H9 (cell line): Measurements from ENCODE around the gene MRPS23. TPM values are rescaled to one million over a fixed set of nuclear protein-coding genes. Genes with fewer than 3 reads are reported as not detected.

Experiments
- DNase-seq: peaks from one replicate; pipeline ENCODE4 v3.0.0-alpha.2; 2017
- H2AFZ ChIP-seq: one replicate; pipeline ENCODE4 v1.6.1; 2013; ENCODE audit warnings: mild to moderate bottlenecking, low read length, control low read depth, moderate library complexity
- H2AK5ac ChIP-seq: 2 replicates; pipeline ENCODE4 v1.6.1; 2013; ENCODE audit warnings: low read length, control low read depth, mixed read lengths; ENCODE audit not compliant: insufficient read length
- H2BK120ac ChIP-seq: one replicate; pipeline ENCODE4 v1.6.1; 2013; ENCODE audit warnings: low read depth, mild to moderate bottlenecking, low read length, control low read depth, inconsistent platforms; ENCODE audit not compliant: poor library complexity, severe bottlenecking
- H2BK12ac ChIP-seq: 2 replicates; pipeline ENCODE4 v1.6.1; 2013; ENCODE audit warnings: low read length, control low read depth, mixed read lengths, low read depth; ENCODE audit not compliant: insufficient read length
- H2BK15ac ChIP-seq: 2 replicates; pipeline ENCODE4 v1.6.1; 2013; ENCODE audit warnings: low read depth, low read length, control low read depth
- H2BK20ac ChIP-seq: one replicate; pipeline ENCODE4 v1.6.1; 2013; ENCODE audit warnings: low read depth, mild to moderate bottlenecking, low read length, control low read depth, inconsistent platforms; ENCODE audit not compliant: poor library complexity, severe bottlenecking
- H2BK5ac ChIP-seq: 2 replicates; pipeline ENCODE4 v1.6.1; 2013; ENCODE audit warnings: low read length, control low read depth, mixed read lengths; ENCODE audit not compliant: insufficient read length
- H3K14ac ChIP-seq: 2 replicates; pipeline ENCODE4 v1.6.1; 2013; ENCODE audit warnings: low read length, control low read depth; ENCODE audit not compliant: insufficient read depth
- H3K18ac ChIP-seq: 2 replicates; pipeline ENCODE4 v1.6.1; 2013; ENCODE audit warnings: low read depth, mild to moderate bottlenecking, mixed read lengths, low read length, control low read depth; ENCODE audit not compliant: insufficient read length
- H3K23ac ChIP-seq: 2 replicates; pipeline ENCODE4 v1.6.1; 2013; ENCODE audit warnings: low read length, control low read depth, mixed read lengths, low read depth; ENCODE audit not compliant: insufficient read length
- H3K23me2 ChIP-seq: 2 replicates; pipeline ENCODE4 v1.6.1; 2013; ENCODE audit warnings: low read depth, mild to moderate bottlenecking, mixed read lengths, low read length, control low read depth; ENCODE audit not compliant: insufficient read length, poor library complexity, severe bottlenecking
- H3K27ac ChIP-seq: 2 replicates; pipeline ENCODE4 v1.5.1; 2013; ENCODE audit warnings: low read length, control low read depth, mixed read lengths, low read depth; ENCODE audit not compliant: insufficient read length
- H3K27me3 ChIP-seq: 2 replicates; pipeline ENCODE4 v1.6.1; 2013; ENCODE audit warnings: low read length, control low read depth, inconsistent platforms; ENCODE audit not compliant: insufficient read depth
- H3K4ac ChIP-seq: 2 replicates; pipeline ENCODE4 v1.6.1; 2013; ENCODE audit warnings: low read depth, mild to moderate bottlenecking, control low read depth, inconsistent platforms, low read length, moderate library complexity
- H3K4me1 ChIP-seq: 2 replicates; pipeline ENCODE4 v1.6.1; 2013; ENCODE audit warnings: low read length, control low read depth, inconsistent platforms; ENCODE audit not compliant: insufficient read depth
- H3K4me2 ChIP-seq: 2 replicates; pipeline ENCODE4 v1.6.1; 2013; ENCODE audit warnings: low read length, control low read depth, mixed read lengths; ENCODE audit not compliant: insufficient read length, insufficient read depth
- H3K56ac ChIP-seq: 2 replicates; pipeline ENCODE4 v1.6.1; 2013; ENCODE audit warnings: low read depth, mild to moderate bottlenecking, mixed read lengths, low read length, control low read depth; ENCODE audit not compliant: insufficient read length
- H3K79me1 ChIP-seq: 2 replicates; pipeline ENCODE4 v1.6.1; 2013; ENCODE audit warnings: low read depth, mild to moderate bottlenecking, moderate library complexity, low read length, control low read depth, inconsistent platforms; ENCODE audit not compliant: insufficient read depth, poor library complexity, severe bottlenecking
- H3K79me2 ChIP-seq: 2 replicates; pipeline ENCODE4 v1.6.1; 2013; ENCODE audit warnings: low read length, control low read depth, inconsistent platforms; ENCODE audit not compliant: insufficient read depth
- H3K9ac ChIP-seq: 2 replicates; pipeline ENCODE4 v1.6.1; 2013; ENCODE audit warnings: low read length, control low read depth, mixed read lengths; ENCODE audit not compliant: insufficient read length; ENCODE audit errors: extremely low read depth
- H3K9me3 ChIP-seq: one replicate; pipeline ENCODE4 v1.6.1; 2013; ENCODE audit warnings: low read depth, low read length, inconsistent platforms; ENCODE audit not compliant: control insufficient read depth
- H3T11ph ChIP-seq: one replicate; pipeline ENCODE4 v1.6.1; 2013; ENCODE audit warnings: mild to moderate bottlenecking, low read length, control low read depth, inconsistent platforms
- H4K20me1 ChIP-seq: one replicate; pipeline ENCODE4 v1.6.1; 2013; ENCODE audit not compliant: control insufficient read depth, insufficient read length, insufficient read depth
- H4K5ac ChIP-seq: 2 replicates; pipeline ENCODE4 v1.6.1; 2013; ENCODE audit warnings: low read depth, mild to moderate bottlenecking, mixed read lengths, low read length, control low read depth; ENCODE audit not compliant: insufficient read length
- H4K8ac ChIP-seq: replicated peaks from 2 replicates; pipeline ENCODE4 v1.6.1; 2013; ENCODE audit warnings: low read length, control low read depth, mixed read lengths, low read depth; ENCODE audit not compliant: insufficient read length
- H4K91ac ChIP-seq: 2 replicates; pipeline ENCODE4 v1.6.1; 2013; ENCODE audit warnings: low read depth, mild to moderate bottlenecking, moderate library complexity, mixed read lengths, low read length, control low read depth; ENCODE audit not compliant: insufficient read length
- H3K27ac Mint-ChIP-seq, 3 experiments: 2 replicates in 2 of 3; 3 replicates in 1 of 3; pipeline ENCODE4 v1.8.0; 2020 to 2021; ENCODE audit warnings: mixed read lengths in 3 of 3, mild to moderate bottlenecking in 1 of 3, moderate library complexity in 1 of 3
- H3K27me3 Mint-ChIP-seq: 2 replicates; pipeline ENCODE4 v1.8.0; 2021; ENCODE audit warnings: low read depth, mild to moderate bottlenecking, moderate library complexity, mixed read lengths
- H3K36me3 Mint-ChIP-seq, 3 experiments: 2 replicates in 2 of 3; 3 replicates in 1 of 3; pipeline ENCODE4 v1.8.0; 2020 to 2021; ENCODE audit warnings: low read depth in 3 of 3, mixed read lengths in 3 of 3; ENCODE audit not compliant: insufficient read depth in 1 of 3
- H3K4me1 Mint-ChIP-seq, 2 experiments: 2 replicates each; pipeline ENCODE4 v1.8.0; 2020; ENCODE audit warnings: mixed read lengths in 2 of 2
- H3K4me3 Mint-ChIP-seq, 2 experiments: 2 replicates in 1 of 2; 3 replicates in 1 of 2; pipeline ENCODE4 v1.8.0; 2020 to 2021; ENCODE audit warnings: mild to moderate bottlenecking in 2 of 2, mixed read lengths in 2 of 2, moderate library complexity in 1 of 2
- H3K9me3 Mint-ChIP-seq, 2 experiments: 2 replicates in 1 of 2; 3 replicates in 1 of 2; pipeline ENCODE4 v1.8.0; 2020; ENCODE audit warnings: mild to moderate bottlenecking in 2 of 2, mixed read lengths in 2 of 2, moderate library complexity in 1 of 2
- CTCF ChIP-seq: fragments of 200-600 bp; sonication (generic); conservative IDR thresholded peaks from 3 replicates; pipeline ENCODE4 v1.8.0; 2021; ENCODE audit warnings: antibody characterized with exemption, mild to moderate bottlenecking
- WGBS: extraction: QIAGEN DNeasy Blood & Tissue Kit; methylation state at CpG from one replicate; pipeline ENCODE4 v1.1.7; 2013; ENCODE audit warnings: missing lambda C conversion rate, low lambda C conversion rate, mixed read lengths; ENCODE audit not compliant: insufficient read length; ENCODE audit errors: extremely low coverage; 5-methylcytosine and 5-hydroxymethylcytosine counted together
- total RNA-seq: library from RNA; stranded (reverse); gene quantifications from 2 replicates; pipeline ENCODE4 v1.2.1, GENCODE V29; 2021

MRPS23 gene
- total RNA-seq, 1 experiment from 2014 or later = 62.0 TPM

DNA sequence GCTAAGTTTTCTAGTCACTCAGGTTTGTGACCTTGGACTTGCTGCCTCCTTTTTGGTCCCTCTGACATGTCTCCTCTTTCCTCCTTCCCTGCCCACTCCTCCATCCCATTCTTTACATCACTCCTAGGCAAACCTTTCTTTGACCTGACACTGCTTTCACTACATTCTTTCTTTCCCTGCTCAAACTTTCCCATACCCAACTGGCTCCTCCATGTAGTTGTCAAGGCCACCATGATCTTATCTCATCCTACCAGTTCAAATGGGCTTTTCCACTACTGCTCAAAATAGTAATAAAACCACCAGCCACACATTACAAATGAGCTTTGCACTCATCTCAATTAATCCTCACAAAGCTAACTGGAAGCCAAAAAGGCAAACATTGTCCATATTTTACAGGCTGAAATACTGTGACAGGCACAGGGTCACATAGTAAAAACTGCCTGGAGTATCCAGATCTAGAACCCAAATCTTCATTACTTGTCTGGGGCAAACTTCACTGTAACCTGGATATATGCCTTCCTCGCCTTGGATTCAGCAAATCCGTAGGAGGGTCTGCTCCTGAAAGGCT lies 14.4 kb downstream of the MRPS23 start:
- Histone ChIP-seq H3K27ac (no peak overlapping the region), H2AK5ac (no peak overlapping the region), H2BK120ac (no peak overlapping the region), H2BK20ac (no peak overlapping the region), H4K5ac (no peak overlapping the region), H3K23ac (no peak overlapping the region), H3K4me1 (peaks cover 3% of the 10 kb centered on the region; the same call in 1 of the 2 replicates), H4K91ac (no peak overlapping the region), H3T11ph (no peak overlapping the region), H3K4me2 (no peak overlapping the region), H2BK15ac (no peak overlapping the region), H3K56ac (no peak overlapping the region), H3K4ac (no peak overlapping the region), H3K79me1 (no peaks in the 10 kb centered on the region), H3K14ac (no peak overlapping the region), H3K9ac (no peak overlapping the region), H2BK12ac (no peak overlapping the region), H4K8ac (no peak overlapping the region), H3K18ac (no peak overlapping the region), H4K20me1 (no peaks in the 10 kb centered on the region), H2BK5ac (no peak overlapping the region), H3K79me2 (no peaks in the 10 kb centered on the region), H2AFZ (no peak overlapping the region), H3K9me3 (no peaks in the 10 kb centered on the region), H3K27me3 (no peaks in the 10 kb centered on the region), H3K23me2 (peaks cover 7% of the 10 kb centered on the region)
- TF ChIP-seq CTCF = no peak
- Mint-ChIP-seq H3K4me3 (no peak overlapping the region; a peak in 1 of 5 replicates), H3K4me1 (peaks cover 14% of the 10 kb centered on the region in 2 experiments), H3K9me3 (no peaks in the 10 kb centered on the region), H3K27ac (no peak overlapping the region; a peak in 1 of 7 replicates), H3K36me3 (peaks cover 6 to 27% (median 11%) of the 10 kb centered on the region in 3 experiments; a peak in 6 of 7 replicates), H3K27me3 (peaks cover 13% of the 10 kb centered on the region)
- DNase-seq = no peak
- WGBS = no CpG with 5 or more reads among the region's 2 CpGs
